HepG2 (cell line): Measurements from ENCODE around the gene MAGEA8. TPM values are rescaled to one million over a fixed set of nuclear protein-coding genes. Genes with fewer than 3 reads are reported as not detected.

Experiments used
- ATAC-seq: fragments of 200-7000 bp; cut with Tn5 transposase; 3 replicates; pipeline ENCODE4 v1.9.1; 2020; ENCODE audit warnings: mild to moderate bottlenecking, moderate library complexity
- BruUV-seq: library from RNA; stranded (reverse); fragments of 400-500 nt; replicated peaks from 2 replicates; lab custom pipeline; 2021; lab: Mats Ljungman, UMichigan
- CTCF ChIA-PET: fragments of 300-600 bp; formaldehyde crosslinking; extraction: SDS; loops from one replicate; lab custom pipeline; 2021; ENCODE audit warnings: low total read pairs, inconsistent platforms, low intra/inter-chr PET ratio; lab: Yijun Ruan, JAX
- POLR2A ChIA-PET: fragments of 350-600 bp; sonication (Branson Sonifier 250); formaldehyde crosslinking; loops from one replicate; lab custom pipeline; 2020; ENCODE audit warnings: antibody characterized with exemption, inconsistent platforms; lab: Yijun Ruan, JAX
- DNase-seq: peaks from one replicate; pipeline ENCODE4 v3.0.0-alpha.2; 2015; ENCODE audit warnings: low spot score
- FAIRE-seq: peaks from 3 replicates; lab custom pipeline; 2011; peaks lifted over from hg19 to GRCh38; lab: Jason Lieb, UNC
- H2AFZ ChIP-seq: one replicate; pipeline ENCODE4 v1.6.1; 2011; ENCODE audit warnings: low read length, inconsistent platforms
- H3K27ac ChIP-seq: fragments of 300-600 bp; 3 replicates; pipeline ENCODE4 v1.8.0; 2011; ENCODE audit warnings: mixed run types, mild to moderate bottlenecking, mixed read lengths, low read length, inconsistent platforms; ENCODE audit not compliant: insufficient read depth; ENCODE audit errors: extremely low read length
- H3K27me3 ChIP-seq, 2 experiments: fragments of 200-600 bp in 1 of 2; 2 replicates in 1 of 2; 3 replicates in 1 of 2; pipeline versions ENCODE4 v1.6.0 to v1.8.0; 2011; ENCODE audit warnings: low read length in 2 of 2, mild to moderate bottlenecking in 2 of 2, moderate library complexity in 2 of 2, inconsistent platforms in 1 of 2; ENCODE audit not compliant: insufficient read depth in 2 of 2, control insufficient read depth in 1 of 2
- H3K36me3 ChIP-seq, 2 experiments: fragments of 200-600 bp in 1 of 2; replicated peaks in 1 of 2; 2 replicates in 1 of 2; 3 replicates in 1 of 2; pipeline versions ENCODE4 v1.5.1 to v1.8.0; 2011; ENCODE audit warnings: low read length in 2 of 2, inconsistent platforms in 1 of 2; ENCODE audit not compliant: insufficient read depth in 2 of 2, control insufficient read depth in 1 of 2
- H3K4me1 ChIP-seq: 2 replicates; pipeline ENCODE4 v1.5.1; 2012; ENCODE audit warnings: low read length, inconsistent platforms; ENCODE audit not compliant: insufficient read depth
- H3K4me2 ChIP-seq: 2 replicates; pipeline ENCODE4 v1.6.0; 2011; ENCODE audit warnings: low read depth, low read length, inconsistent platforms
- H3K4me3 ChIP-seq, 3 experiments: fragments of 200-600 bp in 1 of 3; sonication (generic), shearing (Covaris generic) in 1 of 3; replicated peaks in 1 of 3; 2 replicates each; pipeline ENCODE4 v1.5.1; 2011 to 2016; ENCODE audit warnings: low read length in 3 of 3, inconsistent platforms in 2 of 3, low read depth in 2 of 3, mild to moderate bottlenecking in 2 of 3, control low read depth in 1 of 3, mixed read lengths in 1 of 3; ENCODE audit not compliant: insufficient read depth in 1 of 3
- H3K79me2 ChIP-seq: one replicate; pipeline ENCODE4 v1.6.1; 2011; ENCODE audit warnings: low read length, inconsistent platforms; ENCODE audit not compliant: insufficient read depth
- H3K9ac ChIP-seq: 2 replicates; pipeline ENCODE4 v1.6.0; 2011; ENCODE audit warnings: mild to moderate bottlenecking, low read depth, low read length, inconsistent platforms; ENCODE audit not compliant: insufficient read depth
- H3K9me3 ChIP-seq: 2 replicates; pipeline ENCODE4 v1.5.1; 2012; ENCODE audit warnings: mild to moderate bottlenecking, low read length
- H4K20me1 ChIP-seq: 2 replicates; pipeline ENCODE4 v1.6.0; 2011; ENCODE audit warnings: inconsistent platforms, mild to moderate bottlenecking, low read length, moderate library complexity; ENCODE audit not compliant: insufficient read depth
- BATF2 ChIP-seq: sonication (generic); formaldehyde crosslinking; IDR thresholded peaks from 2 replicates; pipeline ENCODE4 v1.8.0; 2022; ENCODE audit warnings: mild to moderate bottlenecking, missing genetic modification reagents, moderate library complexity
- DNMT3B ChIP-seq: conservative IDR thresholded peaks from 2 replicates; pipeline ENCODE4 v1.6.1; 2016; ENCODE audit warnings: missing biosample characterization, control low read depth
- HMG20B ChIP-seq: conservative IDR thresholded peaks from 2 replicates; pipeline ENCODE4 v1.6.1; 2016; ENCODE audit warnings: missing genetic modification reagents, missing compliant biosample characterization
- IRX3 ChIP-seq: sonication (generic); formaldehyde crosslinking; IDR thresholded peaks from 2 replicates; pipeline ENCODE4 v1.8.1; 2023; ENCODE audit warnings: mild to moderate bottlenecking, low read depth, missing genetic modification reagents, borderline replicate concordance
- KLF11 ChIP-seq: IDR thresholded peaks from 2 replicates; pipeline ENCODE4 v1.6.1; 2016; ENCODE audit warnings: missing compliant biosample characterization
- MIXL1 ChIP-seq: IDR thresholded peaks from 2 replicates; pipeline ENCODE4 v1.6.1; 2016
- PAXIP1 ChIP-seq: sonication (generic); formaldehyde crosslinking; conservative IDR thresholded peaks from 2 replicates; pipeline ENCODE4 v1.4.0; 2020; ENCODE audit warnings: mild to moderate bottlenecking, missing genetic modification reagents, moderate library complexity
- POGZ ChIP-seq: sonication (generic); formaldehyde crosslinking; IDR thresholded peaks from 2 replicates; pipeline ENCODE4 v1.4.0; 2020; ENCODE audit warnings: mild to moderate bottlenecking, missing genetic modification reagents
- SNAPC2 ChIP-seq: sonication (generic); formaldehyde crosslinking; IDR thresholded peaks from 2 replicates; pipeline ENCODE4 v1.8.1; 2022; ENCODE audit warnings: mild to moderate bottlenecking, missing genetic modification reagents
- ZFP1 ChIP-seq: IDR thresholded peaks from 2 replicates; pipeline ENCODE4 v1.6.1; 2016
- ZFP90 ChIP-seq: sonication (generic); formaldehyde crosslinking; IDR thresholded peaks from 2 replicates; pipeline ENCODE4 v1.8.0; 2022; ENCODE audit warnings: missing genetic modification reagents, mild to moderate bottlenecking, inconsistent platforms, borderline replicate concordance
- ZNF101 ChIP-seq: sonication (generic); formaldehyde crosslinking; IDR thresholded peaks from 2 replicates; pipeline ENCODE4 v1.4.0; 2020; ENCODE audit warnings: mild to moderate bottlenecking, low read depth, missing genetic modification reagents, borderline replicate concordance
- ZNF281 ChIP-seq: sonication (generic); formaldehyde crosslinking; IDR thresholded peaks from 2 replicates; pipeline ENCODE4 v1.4.0; 2020; ENCODE audit warnings: missing genetic modification reagents, borderline replicate concordance
- ZNF354B ChIP-seq: sonication (generic); formaldehyde crosslinking; IDR thresholded peaks from 2 replicates; pipeline ENCODE4 v1.8.0; 2022; ENCODE audit warnings: mild to moderate bottlenecking, missing genetic modification reagents
- ZNF580 ChIP-seq: IDR thresholded peaks from 2 replicates; pipeline ENCODE4 v1.6.1; 2016; ENCODE audit warnings: low read depth, borderline replicate concordance
- ZNF616 ChIP-seq: sonication (generic); formaldehyde crosslinking; IDR thresholded peaks from 2 replicates; pipeline ENCODE4 v1.5.0; 2020; ENCODE audit warnings: low read depth, mild to moderate bottlenecking, missing genetic modification reagents
- ZSCAN31 ChIP-seq: sonication (generic); formaldehyde crosslinking; IDR thresholded peaks from 2 replicates; pipeline ENCODE4 v1.5.0; 2020; ENCODE audit warnings: low read depth, mild to moderate bottlenecking, missing genetic modification reagents
- WGBS: methylation state at CpG from one replicate; pipeline ENCODE4 v1.1.6; 2017; ENCODE audit warnings: low lambda C conversion rate; 5-methylcytosine and 5-hydroxymethylcytosine counted together
- in situ Hi-C: cut with HindIII; loops from 2 replicates; pipeline ENCODE4 v1.10.0; 2017; ENCODE audit warnings: low pct_unique_long_range_greater_than_20kb; ENCODE audit not compliant: extremely low pct_ligation_motif_present
- intact Hi-C: fragments of 100-400 bp; cut with micrococcal nuclease; formaldehyde crosslinking; loops from one replicate; pipeline ENCODE4 v1.10.0; 2022; ENCODE audit not compliant: unreplicated experiment
- polyA plus RNA-seq, 8 experiments: library from polyadenylated mRNA; depleted of rRNA in 3 of 8; stranded (reverse) in 7 of 8; unstranded in 1 of 8; fragments of >200 nt; fragmentation: Illumina TruSeq in 4 of 8; extraction: Trizol in 4 of 8; gene quantifications; 2 replicates each; pipeline versions ENCODE4 v1.2.1 to v1.2.3, GENCODE V29; 2011 to 2016; ENCODE audit warnings: low read depth in 4 of 8, missing spikeins in 1 of 8, mixed read lengths in 1 of 8; ENCODE audit not compliant: insufficient read depth in 1 of 8
- total RNA-seq, 5 experiments: library from RNA; depleted of rRNA; stranded (reverse); fragments of >200 nt; fragmentation: Illumina TruSeq; extraction: Trizol; gene quantifications; 2 replicates each; pipeline ENCODE4 v1.2.3, GENCODE V29; 2016; ENCODE audit warnings: low read depth in 1 of 5

The MAGEA8 gene
- total and polyA plus RNA-seq, 2 of the 13 experiments (the other 11 are each of a cell fraction or from before 2014, with no cell fraction given) = not detected

- Histone ChIP-seq H3K27ac (no peak overlapping the region), H3K36me3 (no peaks in the 10 kb centered on the region), H4K20me1 (no peaks in the 10 kb centered on the region), H3K27me3 (no peaks in the 10 kb centered on the region), H3K4me2 (no peak overlapping the region), H3K9me3 (no peaks in the 10 kb centered on the region), H3K79me2 (no peaks in the 10 kb centered on the region), H3K4me1 (no peaks in the 10 kb centered on the region), H3K9ac (no peak overlapping the region), H2AFZ (no peak overlapping the region), H3K4me3 (no peak overlapping the region)
- in situ Hi-C loops (no loop called here), intact Hi-C loops (no loop called here)
- FAIRE-seq (no peak), ATAC-seq (no peak), DNase-seq (no peak)
- CTCF ChIA-PET = no interaction called here
- no TSS peak for BruUV-seq
- POLR2A ChIA-PET = no interaction called here
- WGBS = 10% methylated on average over 2 of the region's 2 CpGs
- TF ChIP-seq DNMT3B (CRISPR knock-in tag) (no peak), ZFP1 (CRISPR knock-in tag) (no peak), SNAPC2 (CRISPR knock-in tag) (no peak), KLF11 (no peak), ZNF580 (CRISPR knock-in tag) (no peak), IRX3 (CRISPR knock-in tag) (no peak), MIXL1 (CRISPR knock-in tag) (no peak), ZNF616 (no peak), HMG20B (CRISPR knock-in tag) (no peak), ZNF101 (CRISPR knock-in tag) (no peak), PAXIP1 (CRISPR knock-in tag) (no peak), POGZ (CRISPR knock-in tag) (no peak), ZNF281 (no peak), ZNF354B (CRISPR knock-in tag) (no peak), ZFP90 (CRISPR knock-in tag) (no peak), ZSCAN31 (CRISPR knock-in tag) (no peak), BATF2 (CRISPR knock-in tag) (no peak)
Measured at GRCh38 chrX:149870840-149871239, 10.1 kb upstream of the MAGEA8 start.
